Sciatic nerve (tissue), 2 donors: ENCODE results near the gene TBC1D5. TPM values are rescaled to one million over a fixed set of nuclear protein-coding genes. Genes with fewer than 3 reads are reported as not detected.
"Not testable (repeated sequence)": the region's sequence is repeated elsewhere in the genome, so short reads cannot be mapped to it uniquely, and the experiment has no call there.

Source experiments
- ATAC-seq: fragments of 200-7000 bp; cut with Tn5 transposase; one replicate; pipeline ENCODE4 v1.9.1; 2020; ENCODE audit warnings: mild to moderate bottlenecking, moderate library complexity
- DNase-seq: peaks from one replicate; pipeline ENCODE4 v3.0.0-alpha.2; 2020; ENCODE audit warnings: low spot score
- intact Hi-C: fragments of 100-400 bp; cut with DNase I; formaldehyde crosslinking; loops from one replicate; pipeline ENCODE4 v1.14.2; 2022
- total RNA-seq: library from RNA; stranded (reverse); fragmentation: NEBNext Ultra II Directional; extraction: Animal tissue kit (Norgen Biotek cat#: 25700); gene quantifications from one replicate; pipeline ENCODE4 v1.2.1, GENCODE V29; 2021
- donor health status: DM: no; HTN: no; CAD: no.
- donor health status: DM: no; HTN: no; CAD: no.

TBC1D5 gene
- total RNA-seq, 1 donor from 2014 or later: 82.6 TPM

DNA sequence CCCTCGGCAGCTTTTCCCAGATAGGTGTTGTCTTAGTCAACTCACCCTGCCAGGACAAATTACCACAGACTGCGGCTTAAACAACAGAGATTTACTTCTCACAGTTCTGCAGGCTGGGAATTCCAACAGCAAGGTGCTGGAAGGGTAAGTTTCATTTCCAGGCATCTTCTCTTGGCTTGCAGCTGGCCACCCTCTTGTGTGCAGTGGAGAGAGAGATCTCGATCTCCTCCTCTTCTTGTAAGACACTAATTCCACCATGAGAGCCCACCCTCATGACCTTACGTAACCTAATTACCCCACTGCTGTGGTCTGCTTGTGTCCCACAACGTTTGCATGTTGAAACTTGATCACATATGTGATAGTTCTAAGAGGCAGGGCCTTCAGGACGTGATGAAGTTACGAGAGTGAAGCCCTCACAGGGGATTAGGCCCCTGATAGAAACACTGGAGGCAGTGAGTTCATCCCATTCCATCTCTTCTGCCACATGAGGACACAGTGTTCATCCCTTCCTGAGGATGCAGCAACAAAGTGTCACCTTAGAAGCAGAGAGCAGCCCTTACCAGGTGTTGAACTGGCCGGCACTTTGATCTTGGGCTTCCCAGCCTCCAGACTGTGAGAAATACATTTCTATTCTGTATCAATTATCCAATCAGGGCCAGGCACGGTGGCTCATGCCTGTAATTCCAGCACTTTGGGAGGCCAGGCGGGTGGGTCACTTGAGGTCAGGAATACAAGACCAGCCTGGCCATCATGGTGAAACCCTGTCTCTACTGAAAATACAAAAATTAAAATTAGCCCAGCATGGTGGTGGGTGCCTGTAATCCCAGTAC lies 609.9 kb downstream of the TBC1D5 start:
- intact Hi-C loops: no loop called here
- no peak for DNase-seq
- no peak for ATAC-seq

DNA sequence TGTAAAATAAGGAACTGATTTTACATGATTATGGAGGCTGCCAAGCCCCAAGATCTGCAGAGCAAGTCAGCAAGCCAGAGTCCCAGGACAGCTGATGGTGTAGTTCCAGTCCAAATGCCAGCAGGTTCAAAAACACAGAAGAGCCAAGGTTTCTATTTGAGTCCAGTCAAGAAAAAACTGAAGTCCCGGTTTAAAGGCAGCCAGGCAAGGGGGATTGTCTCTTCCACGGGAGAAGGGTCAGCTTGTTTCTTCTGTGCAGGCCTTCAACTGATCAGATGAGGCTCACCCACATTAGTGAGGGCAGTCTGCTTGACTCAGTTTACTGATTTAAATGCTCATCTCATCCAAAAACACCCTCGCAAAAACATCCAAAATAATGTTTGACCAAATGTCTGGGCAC lies 611.5 kb downstream of the TBC1D5 start:
- ATAC-seq: no peak
- DNase-seq: no peak
- intact Hi-C loops: no loop called here

DNA sequence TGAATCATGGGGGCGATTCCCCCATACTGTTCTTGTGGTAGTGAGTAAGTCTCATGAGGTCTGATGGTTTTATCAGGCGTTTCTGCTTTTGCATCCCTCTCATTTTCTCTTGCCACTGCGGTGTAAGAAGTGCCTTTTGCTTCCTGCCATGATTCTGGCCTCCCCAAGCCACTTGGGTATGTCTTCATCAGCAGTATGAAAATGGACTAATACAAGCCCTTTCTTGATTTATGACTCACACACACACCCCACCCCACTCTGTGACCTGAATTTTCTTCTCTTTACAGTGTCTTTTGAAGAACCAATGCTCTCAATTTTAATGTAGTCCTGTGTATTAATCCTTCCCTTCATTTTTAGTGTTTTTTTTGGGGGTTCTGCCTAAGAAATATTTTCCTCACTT lies 612.9 kb downstream of the TBC1D5 start:
- no peak for ATAC-seq
- intact Hi-C loops: no loop called here
- DNase-seq: no peak

DNA sequence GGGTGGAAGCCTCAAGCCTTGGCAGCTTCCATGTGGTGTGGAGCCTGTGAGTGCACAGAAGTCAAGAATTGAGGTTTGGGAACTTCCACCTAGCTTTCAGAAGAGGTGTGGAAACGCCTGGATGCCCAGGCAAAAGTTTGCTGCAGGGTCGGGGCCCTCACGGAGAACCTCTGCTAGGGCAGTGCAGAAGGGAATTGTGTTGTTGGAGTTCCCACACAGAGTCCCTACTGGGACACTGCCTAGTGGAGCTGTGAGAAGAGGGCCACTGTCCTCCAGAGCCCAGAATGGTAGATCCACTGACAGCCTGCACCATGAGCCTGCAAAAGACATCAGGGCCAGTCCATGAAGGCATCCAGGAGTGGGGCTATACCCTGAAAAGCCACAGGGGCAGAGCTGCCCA lies 613.8 kb downstream of the TBC1D5 start:
- DNase-seq, ATAC-seq, intact Hi-C loops: not testable (repeated sequence)

DNA sequence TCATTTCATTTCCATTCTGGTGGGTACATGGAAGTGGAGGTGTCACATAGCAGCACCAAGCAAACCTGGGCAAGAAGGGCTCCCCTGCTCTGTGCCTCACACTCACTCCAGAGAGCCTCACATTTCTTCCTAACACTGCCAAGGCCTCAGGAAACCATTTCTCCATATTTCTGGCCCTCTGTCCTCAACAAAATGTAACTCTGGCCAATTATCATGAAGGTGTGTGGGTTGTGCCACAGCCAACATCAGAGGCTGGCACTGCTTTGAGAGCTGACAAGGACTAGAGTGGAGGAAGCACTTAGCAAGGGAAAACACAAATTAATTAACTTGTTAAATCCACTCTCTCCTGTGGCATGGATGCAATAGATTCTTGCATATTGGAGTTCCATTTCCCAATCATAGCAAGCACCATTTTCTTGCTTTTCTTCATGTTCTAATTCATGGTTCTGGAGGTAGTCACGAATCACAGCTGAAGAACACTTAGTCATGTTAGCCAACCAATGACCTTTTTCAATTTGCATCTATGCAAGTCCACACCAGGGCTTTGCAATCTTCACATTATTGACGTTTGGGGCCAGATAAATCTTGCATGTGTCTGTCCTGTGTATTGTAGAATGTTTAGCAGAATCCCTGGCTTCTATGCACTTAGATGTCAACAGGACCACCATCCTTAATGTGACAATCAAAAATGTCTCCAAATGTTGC lies 616.5 kb downstream of the TBC1D5 start:
- intact Hi-C loops: no loop called here
- ATAC-seq (no peak), DNase-seq (no peak)

DNA sequence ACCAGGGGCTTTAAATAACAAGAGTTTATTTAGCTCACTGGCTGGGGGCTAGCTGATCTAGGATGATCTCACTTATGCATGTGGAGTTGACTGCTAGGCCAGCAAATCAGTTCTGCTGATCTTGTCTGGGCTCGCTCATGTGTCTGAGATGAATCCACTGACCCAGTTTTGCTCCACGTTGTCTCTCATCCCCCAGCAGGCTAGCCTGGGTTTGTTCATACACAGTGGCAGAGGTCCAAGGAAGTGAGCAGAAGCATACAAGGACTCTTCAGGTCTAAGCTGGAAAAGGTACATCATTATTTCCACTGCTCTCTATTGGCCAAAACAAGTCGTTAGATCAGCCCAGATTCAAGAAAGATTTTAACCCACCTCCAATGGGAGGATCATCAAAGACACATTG lies 619.7 kb downstream of the TBC1D5 start:
- DNase-seq (no peak), ATAC-seq (no peak)
- intact Hi-C loops: no loop called here

DNA sequence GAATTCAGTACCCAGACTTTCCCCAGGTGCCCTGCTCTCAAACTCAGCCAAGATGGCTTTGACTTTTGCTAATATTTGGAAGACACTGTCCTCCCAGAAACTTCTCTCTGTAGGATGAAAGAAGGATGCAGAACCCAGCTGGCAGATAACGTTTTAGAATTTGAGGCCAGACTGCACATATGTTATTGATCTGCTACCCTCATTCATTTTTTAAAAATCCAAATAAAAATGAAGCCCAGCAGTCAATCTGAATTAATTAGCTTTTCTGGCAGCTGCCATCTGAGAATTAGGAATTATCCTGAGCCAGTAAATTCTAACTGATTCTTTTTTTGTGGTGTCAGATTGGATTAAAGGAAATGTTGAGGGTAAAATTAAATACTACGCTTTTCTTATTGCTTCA lies 621.1 kb downstream of the TBC1D5 start:
- no peak for ATAC-seq
- DNase-seq: no peak
- intact Hi-C loops: no loop called here

DNA sequence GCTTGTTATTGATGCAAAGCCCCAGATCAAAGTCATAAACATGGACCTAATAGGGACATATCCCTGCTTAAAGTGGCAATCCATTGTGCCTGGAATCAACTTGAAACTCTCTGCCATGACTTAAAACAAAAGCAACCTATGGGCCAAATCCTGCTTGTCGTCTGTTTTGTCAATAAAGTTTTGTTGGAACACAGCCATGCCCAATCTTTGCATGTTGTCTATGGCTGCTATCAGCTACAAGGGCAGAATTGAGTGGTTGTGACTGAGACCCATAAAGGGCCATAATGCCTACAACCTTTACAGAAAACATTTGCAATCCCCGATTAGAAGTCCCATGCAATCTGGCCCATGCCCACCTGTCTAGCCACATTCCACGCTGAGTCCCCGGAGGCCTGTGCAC lies 622.3 kb downstream of the TBC1D5 start:
- ATAC-seq (no peak), DNase-seq (no peak)
- intact Hi-C loops: no loop called here

DNA sequence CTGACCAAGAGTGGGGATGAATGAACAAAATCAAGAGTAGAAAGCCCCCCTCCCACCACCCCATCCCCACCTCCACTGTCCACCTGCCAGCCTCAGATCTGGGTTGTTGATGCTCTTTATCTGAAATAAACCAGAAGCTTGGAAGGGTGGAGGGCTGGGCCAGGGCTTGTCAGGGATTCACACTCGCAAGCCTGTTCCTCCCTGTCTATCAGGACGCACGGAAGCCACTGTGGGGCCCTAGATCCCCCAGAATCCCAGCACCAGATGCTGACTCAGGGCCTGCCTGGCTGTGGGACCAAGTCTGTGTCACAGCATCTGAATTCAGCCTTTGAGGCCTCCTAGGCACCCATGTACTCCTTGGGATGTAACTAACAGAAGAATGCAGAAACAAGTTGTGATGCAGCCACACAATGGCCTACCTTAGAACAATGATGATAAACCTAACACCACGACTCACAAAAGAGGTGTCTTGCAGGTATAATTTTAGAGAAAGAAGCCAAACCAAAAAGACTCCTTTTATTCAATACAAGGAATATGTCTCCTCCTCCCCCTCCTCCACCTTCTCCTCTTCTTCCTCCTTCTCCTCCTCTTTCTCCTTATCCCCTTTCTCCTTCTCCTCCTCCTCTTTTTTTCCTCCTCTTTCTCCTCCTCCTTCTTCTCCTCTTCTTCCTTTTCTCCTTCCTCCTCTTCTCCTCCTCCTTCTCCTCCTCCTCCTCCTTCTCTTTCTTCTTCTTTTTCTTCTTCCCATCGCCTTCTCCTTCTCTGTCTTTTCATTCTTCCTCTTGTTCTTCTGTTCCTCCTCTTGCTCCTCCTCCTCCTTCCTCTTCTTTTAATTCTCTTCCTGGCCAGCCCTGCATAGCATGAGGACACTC lies 623.0 kb downstream of the TBC1D5 start:
- ATAC-seq (no peak), DNase-seq (no peak)
- intact Hi-C loops: no loop called here

DNA sequence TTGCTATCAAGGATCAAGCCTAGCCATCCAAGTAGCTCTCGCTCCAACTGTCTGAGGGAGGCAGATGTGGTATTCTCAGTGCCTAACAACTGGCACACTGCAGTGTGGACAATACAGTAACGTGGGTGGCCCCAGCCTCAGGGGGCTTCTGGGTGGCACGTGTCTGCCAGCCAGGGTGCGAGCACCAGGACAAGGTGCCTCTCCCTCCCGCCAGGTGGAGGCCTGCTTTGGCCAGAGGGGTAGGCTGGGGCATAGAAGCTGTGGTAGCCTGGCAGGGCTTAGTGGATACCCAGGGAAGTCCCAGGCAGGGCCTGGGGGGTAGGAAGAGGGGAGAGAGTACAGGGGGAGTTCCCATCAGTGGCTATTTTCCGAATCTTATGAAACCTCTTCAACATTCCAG lies 623.7 kb downstream of the TBC1D5 start:
- DNase-seq: no peak
- intact Hi-C loops: no loop called here
- ATAC-seq: no peak

DNA sequence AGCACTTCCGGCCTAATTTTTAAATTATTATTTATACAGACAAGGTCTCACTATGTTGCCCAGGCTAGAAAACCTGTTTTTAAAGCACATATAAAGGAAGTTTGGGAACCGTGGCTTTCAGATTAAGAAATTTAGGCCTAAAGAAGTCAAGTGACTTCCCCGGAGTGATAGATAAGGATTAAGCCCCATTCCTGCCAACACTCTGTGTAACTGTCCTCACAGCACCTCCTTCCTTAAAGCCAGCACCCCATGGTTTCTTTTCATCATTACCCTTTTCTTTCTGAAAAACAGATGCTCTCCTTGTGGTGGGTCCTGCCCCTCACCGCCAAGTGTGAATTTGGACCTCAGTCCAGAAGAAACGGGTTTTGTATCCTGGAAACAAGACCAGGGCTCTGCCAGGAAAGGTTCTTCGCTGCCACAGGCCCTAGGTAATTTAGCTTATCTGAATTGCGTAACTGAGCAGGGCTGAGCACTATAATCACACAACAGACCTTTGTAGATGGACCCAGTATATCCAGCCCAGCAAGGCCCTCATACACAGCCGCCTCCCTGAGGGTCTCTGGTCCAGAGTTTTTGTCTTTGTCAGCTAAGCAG lies 626.3 kb downstream of the TBC1D5 start:
- intact Hi-C loops: no loop called here
- DNase-seq (no peak), ATAC-seq (no peak)

DNA sequence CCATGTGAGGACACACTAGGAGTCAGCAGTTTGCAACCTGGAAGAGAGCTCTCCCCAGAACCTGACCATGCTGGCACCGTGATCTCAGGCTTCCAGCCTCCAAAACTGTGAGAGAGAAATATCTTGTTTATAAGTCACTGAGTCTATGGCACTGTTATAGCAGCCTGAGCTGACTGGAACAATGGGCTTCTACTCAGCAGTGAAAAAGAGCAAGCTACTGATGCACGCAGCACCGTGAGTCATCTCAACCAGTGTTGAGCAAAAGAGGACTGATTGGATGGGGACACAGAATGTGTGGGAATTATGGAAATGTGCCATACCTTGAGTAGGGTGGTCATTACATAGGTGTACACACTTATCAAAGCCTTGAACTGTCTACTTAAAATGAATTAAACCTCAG lies 627.2 kb downstream of the TBC1D5 start:
- intact Hi-C loops: no loop called here

DNA sequence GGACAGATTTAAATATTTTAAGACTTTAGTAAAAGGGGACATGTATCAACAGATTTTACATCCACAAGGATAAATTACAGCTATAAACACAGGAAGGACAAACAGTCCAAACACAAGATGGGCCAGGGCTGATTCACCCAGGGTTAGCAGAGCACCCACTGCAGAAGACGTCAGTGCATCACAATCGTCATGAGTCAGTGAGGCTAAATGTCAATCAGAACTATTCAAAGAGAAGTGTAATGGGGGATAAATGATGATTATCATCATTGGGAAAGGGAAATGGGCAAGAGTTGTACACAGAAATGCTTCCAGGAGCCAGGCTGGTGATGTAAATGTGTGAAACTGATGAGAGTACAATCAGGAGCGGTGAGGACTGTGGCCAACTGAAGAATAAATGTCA lies 630.8 kb downstream of the TBC1D5 start:
- DNase-seq: no peak
- intact Hi-C loops: no loop called here
- ATAC-seq: no peak

More for the DNA sequence above, 627.2 kb downstream of the TBC1D5 start:
- ATAC-seq (no peak), DNase-seq (no peak)

DNA sequence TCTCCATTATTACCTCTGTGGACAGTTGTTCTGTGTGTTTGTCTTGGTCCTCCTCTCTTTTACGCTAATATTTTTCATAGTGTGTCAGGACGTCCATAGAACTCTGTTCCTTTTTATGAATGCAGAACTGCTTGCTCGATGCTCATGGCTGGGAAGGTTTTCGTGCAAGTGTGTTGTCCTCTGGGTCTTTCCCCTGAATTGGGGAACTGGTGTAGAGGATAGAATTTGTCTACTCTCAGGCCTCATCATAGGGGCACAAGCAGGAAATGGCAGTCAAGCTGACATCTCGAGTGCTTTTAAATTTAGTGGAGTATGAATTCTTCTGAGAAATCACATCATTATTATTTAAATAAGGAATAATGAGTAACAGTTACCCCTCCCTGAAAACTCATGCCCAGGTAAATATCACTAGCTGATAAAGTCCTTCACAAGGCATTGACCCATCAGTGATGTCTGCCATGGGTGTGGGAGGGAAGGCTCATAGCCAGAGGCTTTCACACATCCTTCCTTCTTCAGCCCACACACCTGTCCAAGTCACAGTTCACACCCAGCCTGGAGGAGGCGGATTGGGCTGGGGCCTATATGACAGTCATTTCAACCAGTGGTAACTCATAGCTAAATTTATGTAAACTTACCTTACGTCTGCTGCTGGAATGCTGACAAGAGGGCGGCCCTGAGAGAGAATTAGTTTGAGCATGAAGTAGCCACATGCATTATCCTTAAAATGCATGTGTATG lies 631.6 kb downstream of the TBC1D5 start:
- intact Hi-C loops: no loop called here
- no peak for DNase-seq
- no peak for ATAC-seq
